GM12878 (cell line): ENCODE results near the gene PPP1R12A. TPM values are rescaled to one million over a fixed set of nuclear protein-coding genes. Genes with fewer than 3 reads are reported as not detected.
"Not testable (repeated sequence)": the region's sequence is repeated elsewhere in the genome, so short reads cannot be mapped to it uniquely, and the experiment has no call there.

Source experiments
- ATAC-seq: fragments of 200-7000 bp; cut with Tn5 transposase; 3 replicates; pipeline ENCODE4 v1.9.1; 2020; ENCODE audit warnings: mild to moderate bottlenecking, moderate library complexity
- BruUV-seq: library from RNA; stranded (reverse); fragments of 400-500 nt; replicated peaks from 2 replicates; lab custom pipeline; 2021; lab: Mats Ljungman, UMichigan
- CTCF ChIA-PET: fragments of 300-600 bp; sonication (Branson Sonifier 250); formaldehyde crosslinking; extraction: SDS; loops from one replicate; lab custom pipeline; 2021; ENCODE audit warnings: inconsistent platforms; lab: Yijun Ruan, JAX
- POLR2A ChIA-PET: fragments of 350-600 bp; formaldehyde crosslinking; extraction: SDS; loops from one replicate; lab custom pipeline; 2021; ENCODE audit warnings: inconsistent platforms; lab: Charles Lee
- RAD21 ChIA-PET: fragments of 300-600 bp; sonication (Branson Sonifier 250); formaldehyde crosslinking; loops from one replicate; lab custom pipeline; 2023; ENCODE audit warnings: antibody characterized with exemption; ENCODE audit not compliant: unreplicated experiment; lab: Charles Lee
- SMC1A ChIA-PET: fragments of 300-600 bp; sonication (Branson Sonifier 250); formaldehyde crosslinking; loops from one replicate; lab custom pipeline; 2023; ENCODE audit not compliant: unreplicated experiment, uncharacterized antibody; lab: Charles Lee
- DNase-seq: peaks from one replicate; pipeline ENCODE4 v3.0.0-alpha.2; 2011; ENCODE audit warnings: low read depth, low spot score
- FAIRE-seq: peaks from 3 replicates; lab custom pipeline; 2011; peaks lifted over from hg19 to GRCh38; lab: Jason Lieb, UNC
- H2AFZ ChIP-seq: 2 replicates; pipeline ENCODE4 v1.6.0; 2011; ENCODE audit warnings: low read depth, low read length, control low read depth; ENCODE audit not compliant: control insufficient read depth
- H3K27ac ChIP-seq: 2 replicates; pipeline ENCODE4 v1.5.1; 2011; ENCODE audit warnings: control low read depth; ENCODE audit not compliant: control insufficient read depth, insufficient read depth
- H3K27me3 ChIP-seq, 2 experiments: replicated peaks in 1 of 2; 2 replicates each; pipeline versions ENCODE4 v1.6.0 to v1.6.1; 2011; ENCODE audit warnings: low read length in 1 of 2; ENCODE audit not compliant: control insufficient read depth in 2 of 2, insufficient read depth in 2 of 2
- H3K36me3 ChIP-seq, 2 experiments: 2 replicates each; pipeline ENCODE4 v1.5.1; 2011; ENCODE audit warnings: low read length in 1 of 2; ENCODE audit not compliant: control insufficient read depth in 2 of 2, insufficient read depth in 2 of 2
- H3K4me1 ChIP-seq: 2 replicates; pipeline ENCODE4 v1.6.1; 2011; ENCODE audit warnings: mild to moderate bottlenecking, low read length, moderate library complexity, mixed read lengths; ENCODE audit not compliant: control insufficient read depth, insufficient read depth
- H3K4me2 ChIP-seq: 2 replicates; pipeline ENCODE4 v1.6.0; 2011; ENCODE audit warnings: control low read depth; ENCODE audit not compliant: control insufficient read depth, insufficient read depth
- H3K4me3 ChIP-seq: fragments of 200-600 bp; sonication (generic); 2 replicates; pipeline ENCODE4 v1.5.1; 2016
- H3K79me2 ChIP-seq: 2 replicates; pipeline ENCODE4 v1.6.0; 2011; ENCODE audit warnings: low read length; ENCODE audit not compliant: control insufficient read depth, insufficient read depth
- H3K9ac ChIP-seq: 2 replicates; pipeline ENCODE4 v1.8.0; 2011; ENCODE audit warnings: low read length, control low read depth, mixed read lengths; ENCODE audit not compliant: control insufficient read depth, insufficient read depth
- H3K9me3 ChIP-seq: replicated peaks from 3 replicates; pipeline ENCODE4 v1.5.1; 2011; ENCODE audit warnings: mild to moderate bottlenecking, low read length; ENCODE audit not compliant: control insufficient read depth, insufficient read depth
- H4K20me1 ChIP-seq: 2 replicates; pipeline ENCODE4 v1.6.0; 2011; ENCODE audit not compliant: control insufficient read depth, insufficient read depth
- CHD4 ChIP-seq: fragments of 200-600 bp; sonication (generic); IDR thresholded peaks from 2 replicates; pipeline ENCODE4 v1.6.1; 2016; ENCODE audit warnings: mild to moderate bottlenecking
- CREB1 ChIP-seq: IDR thresholded peaks from 2 replicates; pipeline ENCODE4 v1.6.1; 2012; ENCODE audit warnings: low read depth, mild to moderate bottlenecking, inconsistent platforms
- ZSCAN29 ChIP-seq: fragments of 450-650 bp; IDR thresholded peaks from 2 replicates; pipeline ENCODE4 v1.6.1; 2017; ENCODE audit warnings: mild to moderate bottlenecking, moderate library complexity
- WGBS: methylation state at CpG from one replicate; pipeline ENCODE4 v1.1.6; 2016; ENCODE audit warnings: low lambda C conversion rate; ENCODE audit not compliant: insufficient replicate concordance, insufficient coverage; ENCODE audit errors: missing lambda C conversion rate; 5-methylcytosine and 5-hydroxymethylcytosine counted together
- in situ Hi-C: fragments of 300-500 bp; cut with MboI; formaldehyde crosslinking; loops from 9 replicates; pipeline ENCODE4 v1.14.3; 2018; ENCODE audit warnings: mixed read lengths
- intact Hi-C: fragments of 100-400 bp; cut with micrococcal nuclease; formaldehyde crosslinking; loops from one replicate; pipeline ENCODE4 v1.14.2; 2022; ENCODE audit not compliant: unreplicated experiment
- polyA plus RNA-seq, 11 experiments: library from polyadenylated mRNA; depleted of rRNA in 4 of 11; unstranded in 6 of 11; stranded (reverse) in 5 of 11; fragments of >200 nt; fragmentation: Nextera tagmentation in 4 of 11; fragmentation: Illumina TruSeq in 1 of 11; extraction: Ambion mirVana in 4 of 11; extraction: Trizol in 1 of 11; gene quantifications; 1 replicate in 1 of 11; 2 replicates in 10 of 11; pipeline versions ENCODE4 v1.2.1 to v1.2.3, GENCODE V29; 2011 to 2016; ENCODE audit warnings: inconsistent platforms in 2 of 11, missing spikeins in 2 of 11, low read depth in 1 of 11
- total RNA-seq, 4 experiments: library from RNA; depleted of rRNA in 3 of 4; stranded (reverse); fragments of >200 nt in 3 of 4; fragmentation: Illumina TruSeq in 1 of 4; extraction: Trizol in 1 of 4; gene quantifications; 2 replicates each; pipeline versions ENCODE4 v1.2.1 to v1.2.3, GENCODE V29; 2013 to 2021

PPP1R12A gene
- total and polyA plus RNA-seq, 10 of the 15 experiments (the other 5 are each of a cell fraction or from before 2014, with no cell fraction given): 22.8 to 134 (median 51.4) TPM

DNA sequence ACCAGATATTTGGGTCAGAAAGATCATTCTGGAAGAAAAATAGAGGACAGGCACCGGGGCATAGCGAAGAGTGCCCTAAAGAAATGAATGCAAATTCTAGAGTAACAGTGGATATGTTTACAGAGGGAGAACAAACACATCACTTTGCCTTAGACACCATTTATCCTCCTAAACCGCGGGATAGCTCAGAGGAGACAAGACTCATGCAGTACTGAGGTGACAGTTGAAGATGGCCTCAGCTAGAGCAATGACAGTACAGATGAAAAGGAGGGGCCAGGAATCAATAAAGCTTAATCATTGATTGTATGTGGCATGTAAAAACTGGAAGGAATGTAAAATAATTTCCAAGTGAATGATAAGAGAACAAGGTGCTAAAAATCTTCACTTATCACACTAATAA lies 10.5 kb upstream of the PPP1R12A start (continued):
- TF ChIP-seq CHD4: no peak

- Histone ChIP-seq H3K4me2 (no peak overlapping the region), H3K4me1 (no peaks in the 10 kb centered on the region), H4K20me1 (no peaks in the 10 kb centered on the region), H3K27ac (no peak overlapping the region), H3K4me3 (no peak overlapping the region), H3K27me3 (no peaks in the 10 kb centered on the region), H3K79me2 (no peaks in the 10 kb centered on the region), H3K36me3 (no peaks in the 10 kb centered on the region), H2AFZ (no peak overlapping the region), H3K9ac (no peak overlapping the region), H3K9me3 (no peaks in the 10 kb centered on the region)
- CTCF ChIA-PET: interaction anchor here (1.1 kb wide), 1 partner anchor 9 kb away, joined by 3 read pairs; no protein-coding TSS in a partner anchor
- SMC1A ChIA-PET: no interaction called here
- intact Hi-C loops: no loop called here
- TF ChIP-seq ZSCAN29 (no peak), CREB1 (no peak)
- RAD21 ChIA-PET: no interaction called here
- BruUV-seq: no TSS peak
- ATAC-seq (no peak), FAIRE-seq (no peak), DNase-seq (no peak)
- in situ Hi-C loops: no loop called here
- 78% methylated on average over 3 of the region's 3 CpGs for WGBS
- POLR2A ChIA-PET: no interaction called here
Measured at GRCh38 chr12:79944565-79944964, 9.7 kb upstream of the PPP1R12A start.

- H3K9me3 ChIP-seq, H3K27ac ChIP-seq, H3K4me2 ChIP-seq, H2AFZ ChIP-seq, CTCF ChIA-PET, H4K20me1 ChIP-seq, H3K79me2 ChIP-seq, ATAC-seq, H3K4me1 ChIP-seq, H3K4me3 ChIP-seq, FAIRE-seq, H3K36me3 ChIP-seq, H3K9ac ChIP-seq, BruUV-seq, SMC1A ChIA-PET, DNase-seq, RAD21 ChIA-PET, in situ Hi-C loops, H3K27me3 ChIP-seq, intact Hi-C loops: not testable (repeated sequence)
- POLR2A ChIA-PET: interaction anchor here (0.6 kb wide), 1 partner anchor 414 kb away, joined by 3 read pairs; no protein-coding TSS in a partner anchor
- 56% methylated on average over 1 of the region's 2 CpGs for WGBS
Measured at GRCh38 chr12:79942846-79943245, 7.9 kb upstream of the PPP1R12A start.
